ENCODE measurements around the gene RPL35.

DNA sequence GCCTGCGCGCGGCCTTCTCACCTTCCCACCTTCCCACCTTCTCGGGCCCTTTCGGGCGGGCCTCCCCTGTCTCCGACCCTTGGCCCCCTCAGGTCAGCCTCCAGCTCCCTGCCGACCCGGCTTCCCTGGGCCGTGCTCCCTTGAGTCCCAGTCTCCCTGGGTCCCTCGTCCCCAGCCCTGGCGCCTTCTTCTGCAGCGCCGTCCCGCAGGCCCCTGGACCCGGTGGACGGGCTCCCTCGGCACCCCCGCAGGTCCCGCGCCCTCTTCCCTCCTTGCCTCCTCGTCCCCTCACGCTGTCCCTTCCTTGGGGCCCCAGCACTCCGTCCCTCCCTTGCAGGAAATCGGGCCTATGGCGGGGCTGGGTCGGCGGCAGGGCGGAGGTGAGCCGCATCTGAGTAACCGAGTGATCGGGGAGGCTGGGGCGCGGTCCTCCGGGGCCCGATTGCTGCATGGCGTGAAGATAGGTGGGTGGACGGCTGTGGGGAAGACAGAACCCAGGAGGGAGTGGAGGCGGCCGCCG lies 7.8 kb upstream of the RPL35 start:
- TF ChIP-seq CTCF (conservative IDR thresholded peaks at IDR 0.05; ENCODE audit: low read depth, low read length) (no peak), EZH2 (IDR thresholded peaks at IDR 0.05; ENCODE audit: borderline replicate concordance, low read depth, low read length, poor library complexity, severe bottlenecking) (no peak)

Data from A673 (cell line).